B cell (primary cell): Measurements from ENCODE around the gene ABCA2. TPM values are rescaled to one million over a fixed set of nuclear protein-coding genes. Genes with fewer than 3 reads are reported as not detected.

ENCODE experiments used
- ATAC-seq: fragments of 200-7000 bp; cut with Tn5 transposase; one replicate; pipeline ENCODE4 v1.10.0; 2021; ENCODE audit warnings: low read depth, mild to moderate bottlenecking, moderate number of reproducible peaks, moderate library complexity
- CTCF ChIA-PET: fragments of 350-600 bp; sonication (Branson Sonifier 250); formaldehyde crosslinking; loops from one replicate; lab custom pipeline; 2021; ENCODE audit warnings: antibody characterized with exemption, inconsistent platforms; lab: Charles Lee
- POLR2A ChIA-PET: fragments of 350-600 bp; sonication (Branson Sonifier 250); formaldehyde crosslinking; loops from one replicate; lab custom pipeline; 2021; ENCODE audit warnings: antibody characterized with exemption; lab: Charles Lee
- DNase-seq: peaks from one replicate; pipeline ENCODE4 v3.0.0; 2013
- H2AFZ ChIP-seq: 2 replicates; pipeline ENCODE4 v1.6.1; 2012; ENCODE audit warnings: mild to moderate bottlenecking, low read depth, low read length; ENCODE audit not compliant: insufficient read depth, poor library complexity, severe bottlenecking
- H3K27ac ChIP-seq, 2 donors: 1 replicate in 1 of 2; 2 replicates in 1 of 2; pipeline ENCODE4 v1.5.1; 2012 to 2013; ENCODE audit warnings: low read length in 2 of 2, mild to moderate bottlenecking in 2 of 2, moderate library complexity in 1 of 2
- H3K27me3 ChIP-seq, 4 experiments: fragments of 200-600 bp in 1 of 4; sonication (generic) in 1 of 4; replicated peaks in 1 of 4; 1 replicate in 2 of 4; 2 replicates in 2 of 4; pipeline versions ENCODE4 v1.6.1 to v1.7.0; 2013 to 2016; ENCODE audit warnings: low read length in 3 of 4, mild to moderate bottlenecking in 2 of 4, mixed read lengths in 1 of 4, moderate library complexity in 1 of 4; ENCODE audit not compliant: insufficient read depth in 4 of 4, control insufficient read depth in 3 of 4; ENCODE audit errors: control extremely low read depth in 1 of 4
- H3K36me3 ChIP-seq, 2 experiments: replicated peaks in 1 of 2; 1 replicate in 1 of 2; 2 replicates in 1 of 2; pipeline versions ENCODE4 v1.6.1 to v1.7.1; 2013; ENCODE audit warnings: low read length in 1 of 2; ENCODE audit not compliant: insufficient read depth in 2 of 2, control insufficient read depth in 1 of 2; ENCODE audit errors: control extremely low read depth in 1 of 2, extremely low read depth in 1 of 2
- H3K4me1 ChIP-seq, 2 donors: fragments of 200-600 bp in 1 of 2; sonication (generic) in 1 of 2; 1 replicate in 1 of 2; 2 replicates in 1 of 2; pipeline versions ENCODE4 v1.5.1 to v1.6.1; 2013 to 2017; ENCODE audit warnings: low read length in 2 of 2; ENCODE audit not compliant: control insufficient read depth in 2 of 2, insufficient read depth in 2 of 2
- H3K4me2 ChIP-seq: replicated peaks from 2 replicates; pipeline ENCODE3; 2012; ENCODE audit warnings: mild to moderate bottlenecking, low read depth, low read length; ENCODE audit not compliant: poor library complexity, severe bottlenecking
- H3K4me3 ChIP-seq, 5 experiments: fragments of 200-600 bp in 1 of 5; sonication (generic) in 1 of 5; 1 replicate in 3 of 5; 2 replicates in 2 of 5; pipeline versions ENCODE4 v1.5.1 to v1.7.0; 2011 to 2016; ENCODE audit warnings: low read length in 4 of 5, mild to moderate bottlenecking in 4 of 5, low read depth in 2 of 5, control low read depth in 1 of 5, moderate library complexity in 1 of 5; ENCODE audit not compliant: insufficient read depth in 1 of 5; ENCODE audit errors: control extremely low read depth in 1 of 5, extremely low read depth in 1 of 5
- H3K79me2 ChIP-seq: fragments of 200-600 bp; sonication (generic); one replicate; pipeline ENCODE4 v1.6.0; 2016; ENCODE audit warnings: low read length; ENCODE audit not compliant: control insufficient read depth, insufficient read depth
- H3K9ac ChIP-seq: fragments of 200-600 bp; sonication (generic); 2 replicates; pipeline ENCODE4 v1.6.1; 2017; ENCODE audit warnings: mild to moderate bottlenecking, low read length, moderate library complexity
- H3K9me3 ChIP-seq, 3 donors: one replicate each; pipeline versions ENCODE4 v1.6.1 to v1.7.1; 2013; ENCODE audit warnings: low read length in 2 of 3; ENCODE audit not compliant: control insufficient read depth in 2 of 3, insufficient read depth in 1 of 3; ENCODE audit errors: control extremely low read depth in 1 of 3
- H4K20me1 ChIP-seq: 2 replicates; pipeline ENCODE4 v1.6.0; 2012; ENCODE audit warnings: mild to moderate bottlenecking, low read length; ENCODE audit not compliant: insufficient read depth, control insufficient read depth, poor library complexity, severe bottlenecking
- H3K27ac Mint-ChIP-seq: one replicate; pipeline ENCODE4 v1.8.0; 2021; ENCODE audit warnings: mixed read lengths
- H3K27me3 Mint-ChIP-seq: one replicate; pipeline ENCODE4 v1.8.0; 2021; ENCODE audit warnings: mixed read lengths
- H3K4me1 Mint-ChIP-seq: one replicate; pipeline ENCODE4 v1.8.0; 2021; ENCODE audit warnings: mixed read lengths
- H3K4me3 Mint-ChIP-seq: one replicate; pipeline ENCODE4 v1.8.0; 2021; ENCODE audit warnings: mixed read lengths
- H3K9me3 Mint-ChIP-seq: one replicate; pipeline ENCODE4 v1.8.0; 2022; ENCODE audit warnings: mixed read lengths; ENCODE audit not compliant: insufficient read depth
- EZH2 ChIP-seq: IDR thresholded peaks from 2 replicates; pipeline ENCODE4 v1.6.1; 2012; ENCODE audit warnings: borderline replicate concordance, low read depth, mild to moderate bottlenecking, moderate library complexity, low read length; ENCODE audit not compliant: insufficient read depth, poor library complexity, severe bottlenecking
- WGBS: methylation state at CpG from one replicate; pipeline ENCODE4 v1.1.5; 2013; ENCODE audit warnings: missing lambda C conversion rate; ENCODE audit not compliant: insufficient coverage; 5-methylcytosine and 5-hydroxymethylcytosine counted together
- intact Hi-C: fragments of 100-400 bp; cut with micrococcal nuclease; formaldehyde crosslinking; loops from one replicate; pipeline ENCODE4 v1.10.0; 2022
- polyA plus RNA-seq: library from polyadenylated mRNA; depleted of rRNA; stranded (reverse); fragments of >200 nt; gene quantifications from 2 replicates; pipeline ENCODE4 v1.2.3, GENCODE V29; 2012
- total RNA-seq, 2 donors: library from RNA; stranded (reverse); fragments of 120-200 nt in 1 of 2; gene quantifications; 1 replicate in 1 of 2; 2 replicates in 1 of 2; pipeline versions ENCODE4 v1.2.3 to v1.2.4, GENCODE V29; 2013 to 2022
- TF ChIP-seq, protein P1 (sequence below): fragments of 200-600 bp; IDR thresholded peaks from one replicate; pipeline ENCODE4 v1.8.0; 2022; ENCODE audit warnings: antibody characterized with exemption, mild to moderate bottlenecking

Gene ABCA2
- total and polyA plus RNA-seq, 2 donors (not counting 1 experiment from before 2014, with no cell fraction given) = 30.7 to 61.1 TPM

DNA sequence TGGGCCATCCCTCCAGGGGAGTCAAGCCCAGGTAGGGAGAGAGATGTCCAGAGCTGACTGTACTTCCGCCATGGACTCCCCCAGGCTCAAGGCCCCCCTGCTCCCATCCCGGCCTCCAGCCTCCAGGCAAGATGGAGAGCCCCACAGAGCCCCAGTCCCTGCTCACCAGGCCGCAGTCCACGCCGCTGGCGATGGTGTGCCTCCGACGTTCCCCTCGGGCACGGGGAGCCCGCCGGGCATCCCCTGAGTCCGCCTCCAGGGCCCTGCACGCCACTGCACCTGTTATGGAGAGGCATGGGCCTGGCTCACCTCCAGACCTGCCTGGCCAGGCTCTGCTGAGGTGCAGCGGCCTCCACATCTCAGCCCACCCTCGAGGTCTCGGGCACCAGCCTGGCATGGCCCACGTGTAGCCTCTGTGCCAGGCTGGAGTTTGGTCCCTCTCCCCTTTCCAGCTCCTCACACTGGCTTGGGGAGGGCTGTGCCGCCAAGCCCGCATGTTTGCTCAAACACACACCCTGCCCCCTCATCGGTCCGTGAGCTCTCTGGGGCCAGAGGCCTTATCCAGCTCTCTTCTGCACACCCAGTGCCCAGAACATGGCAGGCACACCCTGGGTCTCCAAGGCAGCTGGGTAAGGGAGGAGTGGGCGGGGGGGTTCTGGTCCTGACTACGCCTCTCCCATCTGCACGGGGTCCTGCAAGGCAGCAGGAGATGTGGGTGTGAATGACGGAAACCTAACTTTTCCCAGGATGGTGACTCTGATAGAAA lies 38.2 kb upstream of the ABCA2 start:
- WGBS = 94% methylated on average over 20 of the region's 26 CpGs
- H3K27ac Mint-ChIP-seq = no peak overlapping the region
- Histone ChIP-seq H3K79me2 (no peaks in the 10 kb centered on the region), H3K9ac (no peak overlapping the region), H2AFZ (no peak overlapping the region), H3K4me1 (peaks cover 15 to 33% of the 10 kb centered on the region in 2 donors), H3K27ac (no peak overlapping the region), H3K36me3 (no peaks in the 10 kb centered on the region), H4K20me1 (peaks cover 8% of the 10 kb centered on the region), H3K4me3 (no peak overlapping the region), H3K9me3 (peaks cover 0 to 7% (median 0%) of the 10 kb centered on the region in 3 donors), H3K27me3 (peaks cover 0 to 15% (median 1%) of the 10 kb centered on the region in 4 experiments), H3K4me2 (no peak overlapping the region)
- TF ChIP-seq, protein P1, sequence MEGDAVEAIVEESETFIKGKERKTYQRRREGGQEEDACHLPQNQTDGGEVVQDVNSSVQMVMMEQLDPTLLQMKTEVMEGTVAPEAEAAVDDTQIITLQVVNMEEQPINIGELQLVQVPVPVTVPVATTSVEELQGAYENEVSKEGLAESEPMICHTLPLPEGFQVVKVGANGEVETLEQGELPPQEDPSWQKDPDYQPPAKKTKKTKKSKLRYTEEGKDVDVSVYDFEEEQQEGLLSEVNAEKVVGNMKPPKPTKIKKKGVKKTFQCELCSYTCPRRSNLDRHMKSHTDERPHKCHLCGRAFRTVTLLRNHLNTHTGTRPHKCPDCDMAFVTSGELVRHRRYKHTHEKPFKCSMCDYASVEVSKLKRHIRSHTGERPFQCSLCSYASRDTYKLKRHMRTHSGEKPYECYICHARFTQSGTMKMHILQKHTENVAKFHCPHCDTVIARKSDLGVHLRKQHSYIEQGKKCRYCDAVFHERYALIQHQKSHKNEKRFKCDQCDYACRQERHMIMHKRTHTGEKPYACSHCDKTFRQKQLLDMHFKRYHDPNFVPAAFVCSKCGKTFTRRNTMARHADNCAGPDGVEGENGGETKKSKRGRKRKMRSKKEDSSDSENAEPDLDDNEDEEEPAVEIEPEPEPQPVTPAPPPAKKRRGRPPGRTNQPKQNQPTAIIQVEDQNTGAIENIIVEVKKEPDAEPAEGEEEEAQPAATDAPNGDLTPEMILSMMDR = no peak
- no peak for TF ChIP-seq EZH2
- H3K9me3 Mint-ChIP-seq = no peaks in the 10 kb centered on the region
- ChIA-PET POLR2A (interaction anchor here (1.3 kb wide), 1 partner anchor 17 kb away, joined by 5 read pairs; no protein-coding TSS in a partner anchor), CTCF (interaction anchor here (0.8 to 6.7 kb wide), 17 partner anchors 10 to 279 kb away, joined by 3 to 61 read pairs (median 9); partner anchors contain the start of genes ABCA2, MAN1B1, NPDC1 and TMEM141)
- intact Hi-C loops = no loop called here
- ATAC-seq = no peak
- no peak overlapping the region for H3K4me3 Mint-ChIP-seq
- DNase-seq = no peak
- H3K27me3 Mint-ChIP-seq = peaks cover 6% of the 10 kb centered on the region
- peaks cover 16% of the 10 kb centered on the region for H3K4me1 Mint-ChIP-seq
